ENCODE data around the gene CNOT2. TPM values are rescaled to one million over a fixed set of nuclear protein-coding genes. Genes with fewer than 3 reads are reported as not detected.

The CNOT2 gene
- total RNA-seq, 1 donor from 2014 or later, result 67.2 TPM

- H3K27ac Mint-ChIP-seq (ENCODE audit: unreplicated experiment), result peak overlapping the region; percentile 6
- Histone ChIP-seq H4K20me1 (ENCODE audit: insufficient read depth, low read length) (no peaks in the 10 kb centered on the region), H3K4me2 (ENCODE audit: low read length) (no peak overlapping the region), H3K27me3 (ENCODE audit: insufficient read depth, low read length) (no peaks in the 10 kb centered on the region), H3K9me3 (ENCODE audit: insufficient read depth, low read depth, low read length) (no peaks in the 10 kb centered on the region), H2AFZ (ENCODE audit: low read depth, low read length) (no peak overlapping the region), H3K9ac (ENCODE audit: low read length) (no peak overlapping the region), H3K4me3 (ENCODE audit: insufficient read depth, low read depth, low read length) (no peak overlapping the region), H3K4me1 (ENCODE audit: insufficient read depth, low read length) (no peaks in the 10 kb centered on the region), H3K36me3 (ENCODE audit: insufficient read depth, low read length) (no peaks in the 10 kb centered on the region), H3K79me2 (ENCODE audit: insufficient read depth, low read length) (no peaks in the 10 kb centered on the region), H3K27ac (ENCODE audit: low read depth, low read length) (no peak overlapping the region)
- TF ChIP-seq EZH2 (IDR thresholded peaks at IDR 0.05; ENCODE audit: insufficient read depth, low read length) (no peak), CTCF (IDR thresholded peaks at IDR 0.05; ENCODE audit: insufficient read depth, low read depth, low read length) (no peak)
- peaks cover 10% of the 10 kb centered on the region for H3K4me1 Mint-ChIP-seq (ENCODE audit: low read depth, unreplicated experiment)
- DNase-seq (ENCODE audit: low read depth), result no peak
- H3K4me3 Mint-ChIP-seq (ENCODE audit: unreplicated experiment), result no peak overlapping the region
- FAIRE-seq, result no peak
- no peaks in the 10 kb centered on the region for H3K36me3 Mint-ChIP-seq (ENCODE audit: low read depth, unreplicated experiment)
- H3K9me3 Mint-ChIP-seq (ENCODE audit: unreplicated experiment), result no peaks in the 10 kb centered on the region
- no peaks in the 10 kb centered on the region for H3K27me3 Mint-ChIP-seq (ENCODE audit: low read depth, unreplicated experiment)
Measured at GRCh38 chr12:70196811-70197281, 46.4 kb upstream of the CNOT2 start.

GRCh38 chr12:70197345-70197744, 45.9 kb upstream of the CNOT2 start:
- Mint-ChIP-seq H3K27ac (ENCODE audit: unreplicated experiment) (no peak overlapping the region), H3K9me3 (ENCODE audit: unreplicated experiment) (no peaks in the 10 kb centered on the region), H3K4me1 (ENCODE audit: low read depth, unreplicated experiment) (peaks cover 10% of the 10 kb centered on the region), H3K36me3 (ENCODE audit: low read depth, unreplicated experiment) (no peaks in the 10 kb centered on the region), H3K4me3 (ENCODE audit: unreplicated experiment) (no peak overlapping the region), H3K27me3 (ENCODE audit: low read depth, unreplicated experiment) (no peaks in the 10 kb centered on the region)
- FAIRE-seq, result no peak
- H3K4me1 ChIP-seq (ENCODE audit: insufficient read depth, low read length), result no peaks in the 10 kb centered on the region
- TF ChIP-seq CTCF (IDR thresholded peaks at IDR 0.05; ENCODE audit: insufficient read depth, low read depth, low read length) (no peak), EZH2 (IDR thresholded peaks at IDR 0.05; ENCODE audit: insufficient read depth, low read length) (no peak)
- no peak overlapping the region for H3K9ac ChIP-seq (ENCODE audit: low read length)
- no peak overlapping the region for H2AFZ ChIP-seq (ENCODE audit: low read depth, low read length)
- no peaks in the 10 kb centered on the region for H3K9me3 ChIP-seq (ENCODE audit: insufficient read depth, low read depth, low read length)
- no peaks in the 10 kb centered on the region for H3K79me2 ChIP-seq (ENCODE audit: insufficient read depth, low read length)
- DNase-seq (ENCODE audit: low read depth), result no peak
- no peak overlapping the region for H3K4me2 ChIP-seq (ENCODE audit: low read length)
- no peaks in the 10 kb centered on the region for H4K20me1 ChIP-seq (ENCODE audit: insufficient read depth, low read length)
- no peaks in the 10 kb centered on the region for H3K27me3 ChIP-seq (ENCODE audit: insufficient read depth, low read length)
- H3K36me3 ChIP-seq (ENCODE audit: insufficient read depth, low read length), result no peaks in the 10 kb centered on the region
- no peak overlapping the region for H3K4me3 ChIP-seq (ENCODE audit: insufficient read depth, low read depth, low read length)
- no peak overlapping the region for H3K27ac ChIP-seq (ENCODE audit: low read depth, low read length)

- FAIRE-seq (no peak), DNase-seq (ENCODE audit: low read depth) (no peak)
- Histone ChIP-seq H3K4me1 (ENCODE audit: insufficient read depth, low read length) (no peaks in the 10 kb centered on the region), H3K27me3 (ENCODE audit: insufficient read depth, low read length) (no peaks in the 10 kb centered on the region), H3K4me2 (ENCODE audit: low read length) (no peak overlapping the region), H3K4me3 (ENCODE audit: insufficient read depth, low read depth, low read length) (no peak overlapping the region), H3K9ac (ENCODE audit: low read length) (no peak overlapping the region), H3K79me2 (ENCODE audit: insufficient read depth, low read length) (no peaks in the 10 kb centered on the region), H3K36me3 (ENCODE audit: insufficient read depth, low read length) (no peaks in the 10 kb centered on the region), H4K20me1 (ENCODE audit: insufficient read depth, low read length) (no peaks in the 10 kb centered on the region), H3K9me3 (ENCODE audit: insufficient read depth, low read depth, low read length) (no peaks in the 10 kb centered on the region), H2AFZ (ENCODE audit: low read depth, low read length) (no peak overlapping the region), H3K27ac (ENCODE audit: low read depth, low read length) (no peak overlapping the region)
- Mint-ChIP-seq H3K9me3 (ENCODE audit: unreplicated experiment) (peaks cover 16% of the 10 kb centered on the region), H3K4me3 (ENCODE audit: unreplicated experiment) (no peak overlapping the region), H3K36me3 (ENCODE audit: low read depth, unreplicated experiment) (peaks cover 11% of the 10 kb centered on the region), H3K27me3 (ENCODE audit: low read depth, unreplicated experiment) (no peaks in the 10 kb centered on the region), H3K4me1 (ENCODE audit: low read depth, unreplicated experiment) (no peaks in the 10 kb centered on the region), H3K27ac (ENCODE audit: unreplicated experiment) (no peak overlapping the region)
- no peak for TF ChIP-seq CTCF (IDR thresholded peaks at IDR 0.05; ENCODE audit: insufficient read depth, low read depth, low read length)
Measured at GRCh38 chr12:70213707-70214106, 29.5 kb upstream of the CNOT2 start.

All from astrocyte (in vitro differentiated cells and primary cell).